Measurements from ENCODE around the gene CHAD. TPM values are rescaled to one million over a fixed set of nuclear protein-coding genes. Genes with fewer than 3 reads are reported as not detected.
A peak's percentile ranks its signal among the peaks of the same experiment; 100 is the strongest.

CHAD gene
- total RNA-seq, 2 donors from 2014 or later, result not detected

GRCh38 chr17:50472286-50472685 is 3.6 kb upstream of the CHAD start:
- no peak overlapping the region for H3K27ac ChIP-seq
- no peak for DNase-seq (ENCODE audit: low spot score)
- no peak for ATAC-seq (ENCODE audit: insufficient number of reproducible peaks, low FRiP score, low read depth)
- no peaks in the 10 kb centered on the region for H3K27me3 ChIP-seq (replicated peaks; ENCODE audit: insufficient read depth)
- TF ChIP-seq, protein P1, sequence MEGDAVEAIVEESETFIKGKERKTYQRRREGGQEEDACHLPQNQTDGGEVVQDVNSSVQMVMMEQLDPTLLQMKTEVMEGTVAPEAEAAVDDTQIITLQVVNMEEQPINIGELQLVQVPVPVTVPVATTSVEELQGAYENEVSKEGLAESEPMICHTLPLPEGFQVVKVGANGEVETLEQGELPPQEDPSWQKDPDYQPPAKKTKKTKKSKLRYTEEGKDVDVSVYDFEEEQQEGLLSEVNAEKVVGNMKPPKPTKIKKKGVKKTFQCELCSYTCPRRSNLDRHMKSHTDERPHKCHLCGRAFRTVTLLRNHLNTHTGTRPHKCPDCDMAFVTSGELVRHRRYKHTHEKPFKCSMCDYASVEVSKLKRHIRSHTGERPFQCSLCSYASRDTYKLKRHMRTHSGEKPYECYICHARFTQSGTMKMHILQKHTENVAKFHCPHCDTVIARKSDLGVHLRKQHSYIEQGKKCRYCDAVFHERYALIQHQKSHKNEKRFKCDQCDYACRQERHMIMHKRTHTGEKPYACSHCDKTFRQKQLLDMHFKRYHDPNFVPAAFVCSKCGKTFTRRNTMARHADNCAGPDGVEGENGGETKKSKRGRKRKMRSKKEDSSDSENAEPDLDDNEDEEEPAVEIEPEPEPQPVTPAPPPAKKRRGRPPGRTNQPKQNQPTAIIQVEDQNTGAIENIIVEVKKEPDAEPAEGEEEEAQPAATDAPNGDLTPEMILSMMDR (IDR thresholded peaks at IDR 0.05), result no peak
- no peaks in the 10 kb centered on the region for H3K9me3 ChIP-seq
- H3K4me1 ChIP-seq (ENCODE audit: control insufficient read depth in 1 of 2, low read depth in 2 of 2), result peaks cover 12 to 13% of the 10 kb centered on the region in 2 donors
- H3K4me3 ChIP-seq, result no peak overlapping the region
- no peaks in the 10 kb centered on the region for H3K36me3 ChIP-seq

GRCh38 chr17:50471009-50471905 is 2.6 kb upstream of the CHAD start:
- Histone ChIP-seq H3K27ac (no peak overlapping the region), H3K4me1 (ENCODE audit: control insufficient read depth in 1 of 2, low read depth in 2 of 2) (peaks cover 12 to 13% of the 10 kb centered on the region in 2 donors), H3K4me3 (no peak overlapping the region), H3K9me3 (no peaks in the 10 kb centered on the region), H3K36me3 (no peaks in the 10 kb centered on the region), H3K27me3 (replicated peaks; ENCODE audit: insufficient read depth) (no peaks in the 10 kb centered on the region)
- DNase-seq (ENCODE audit: low spot score) (no peak), ATAC-seq (ENCODE audit: insufficient number of reproducible peaks, low FRiP score, low read depth) (no peak)
- TF ChIP-seq, protein P1 (IDR thresholded peaks at IDR 0.05), result no peak

DNA sequence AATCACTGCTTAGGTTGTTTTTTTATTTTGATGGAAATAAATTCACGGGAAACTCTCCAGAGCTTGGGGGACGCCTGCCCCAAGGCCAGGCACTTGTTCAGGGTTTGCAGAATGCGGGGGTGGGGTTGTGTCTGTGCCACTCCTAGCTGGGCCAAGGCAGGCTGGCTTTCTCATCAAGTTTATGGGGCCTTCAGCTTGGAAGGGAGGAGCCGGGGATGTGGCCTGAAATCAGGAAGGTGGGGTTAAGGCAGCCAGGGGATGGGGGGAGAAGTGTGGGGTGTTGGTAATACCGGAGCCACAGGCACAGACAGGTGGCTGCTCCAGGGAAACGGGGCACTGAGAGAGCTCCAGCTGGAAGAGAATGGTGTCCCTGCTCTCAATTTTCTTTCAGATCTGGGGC is 1.7 kb upstream of the CHAD start:
- H3K36me3 ChIP-seq, result no peaks in the 10 kb centered on the region
- no peaks in the 10 kb centered on the region for H3K9me3 ChIP-seq
- H3K27me3 ChIP-seq (replicated peaks; ENCODE audit: insufficient read depth), result no peaks in the 10 kb centered on the region
- TF ChIP-seq, protein P1 (IDR thresholded peaks at IDR 0.05), result no peak
- ATAC-seq (ENCODE audit: insufficient number of reproducible peaks, low FRiP score, low read depth), result no peak
- H3K4me3 ChIP-seq, result no peak overlapping the region
- DNase-seq (ENCODE audit: low spot score), result no peak
- H3K4me1 ChIP-seq (ENCODE audit: control insufficient read depth in 1 of 2, low read depth in 2 of 2), result peaks cover 12 to 13% of the 10 kb centered on the region in 2 donors
- no peak overlapping the region for H3K27ac ChIP-seq

DNA sequence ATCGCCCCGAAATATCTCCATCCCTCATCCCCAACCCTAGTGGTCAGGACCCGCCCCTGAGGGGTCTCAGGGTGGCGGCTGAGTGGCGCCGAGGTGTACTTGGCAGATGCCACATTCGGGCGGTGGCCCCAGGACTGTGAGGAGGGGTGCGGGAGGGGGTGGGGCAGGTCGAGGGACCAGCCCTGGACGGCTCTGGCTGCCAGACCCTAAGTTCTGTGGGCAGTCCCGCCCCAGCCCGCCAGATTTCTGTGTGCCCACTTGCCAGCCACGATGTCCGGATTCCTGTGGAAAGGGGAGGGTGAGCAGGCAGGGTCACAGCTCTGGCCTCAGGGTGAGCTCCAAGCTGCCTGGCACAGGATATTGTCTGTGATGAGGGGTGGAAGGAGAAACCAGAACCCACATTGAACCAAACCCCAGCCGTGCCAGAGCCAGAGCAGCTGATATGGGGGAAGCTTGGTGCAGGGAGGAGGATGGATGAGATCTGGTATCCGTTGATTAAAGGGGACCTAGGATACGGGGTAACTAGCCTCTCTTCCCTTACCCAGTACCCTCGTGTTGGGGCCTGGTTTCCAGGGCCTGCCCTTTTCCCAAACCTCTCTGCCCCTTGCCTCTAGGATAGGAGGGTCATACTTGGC is 1.1 kb upstream of the CHAD start:
- Histone ChIP-seq H3K36me3 (no peaks in the 10 kb centered on the region), H3K27me3 (replicated peaks; ENCODE audit: insufficient read depth) (no peaks in the 10 kb centered on the region), H3K4me1 (ENCODE audit: control insufficient read depth in 1 of 2, low read depth in 2 of 2) (peaks cover 12 to 13% of the 10 kb centered on the region in 2 donors), H3K27ac (no peak overlapping the region), H3K9me3 (no peaks in the 10 kb centered on the region), H3K4me3 (no peak overlapping the region)
- DNase-seq (ENCODE audit: low spot score) (no peak), ATAC-seq (ENCODE audit: insufficient number of reproducible peaks, low FRiP score, low read depth) (no peak)
- TF ChIP-seq, protein P1 (IDR thresholded peaks at IDR 0.05), result no peak

- ATAC-seq (ENCODE audit: insufficient number of reproducible peaks, low FRiP score, low read depth) (no peak), DNase-seq (ENCODE audit: low spot score) (no peak)
Observed at GRCh38 chr17:50469208-50469605, 527 bp upstream of the CHAD start.

More at GRCh38 chr17:50469208-50469605, 527 bp upstream of the CHAD start:
- H3K4me1 ChIP-seq (ENCODE audit: control insufficient read depth in 1 of 2, low read depth in 2 of 2), result peaks cover 12 to 13% of the 10 kb centered on the region in 2 donors
- no peaks in the 10 kb centered on the region for H3K36me3 ChIP-seq
- TF ChIP-seq, protein P1 (IDR thresholded peaks at IDR 0.05), result no peak
- H3K27ac ChIP-seq, result no peak overlapping the region
- peak overlapping the region; percentile 63 for H3K4me3 ChIP-seq
- no peaks in the 10 kb centered on the region for H3K9me3 ChIP-seq
- no peaks in the 10 kb centered on the region for H3K27me3 ChIP-seq (replicated peaks; ENCODE audit: insufficient read depth)

Measured in thoracic aorta (tissue), 2 donors.